Amniotic epithelial cell (primary cell): ENCODE results near the gene TEX50.
"Not testable (repeated sequence)": the region's sequence is repeated elsewhere in the genome, so short reads cannot be mapped to it uniquely, and the experiment has no call there.

Experiments used
- DNase-seq: peaks from one replicate; pipeline ENCODE4 v3.0.0-alpha.2; 2010; ENCODE audit warnings: low read depth

Gene TEX50

GRCh38 chr1:173663159-173663558 lies 28.0 kb downstream of the TEX50 start:
- DNase-seq, result no peak

GRCh38 chr1:173666646-173667045 lies 31.5 kb downstream of the TEX50 start:
- DNase-seq, result no peak

- DNase-seq, result peak; percentile 23
Observed at GRCh38 chr1:173669491-173669941, 34.4 kb downstream of the TEX50 start, which contains the start of gene ANKRD45. ANKRD45 (minus strand) TSS chr1:173669851; CDS start chr1:173659418, 10,433 bp downstream.

GRCh38 chr1:173674496-173674895 lies 39.4 kb downstream of the TEX50 start:
- DNase-seq, result not testable (repeated sequence)

- not testable (repeated sequence) for DNase-seq
Observed at GRCh38 chr1:173680152-173680551, 45.0 kb downstream of the TEX50 start.

- peak; percentile 2 for DNase-seq
Observed at GRCh38 chr1:173682184-173682583, 47.0 kb downstream of the TEX50 start.

GRCh38 chr1:173683838-173684237 lies 48.7 kb downstream of the TEX50 start:
- DNase-seq, result not testable (repeated sequence)

- DNase-seq, result not testable (repeated sequence)
Observed at GRCh38 chr1:173685121-173685520, 50.0 kb downstream of the TEX50 start.
